Adrenal gland (tissue), 5 donors: Measurements from ENCODE around the gene KIZ.

Source experiments
- POLR2A ChIP-seq, 2 donors: fragments of 450-650 bp; IDR thresholded peaks; one replicate each; pipeline ENCODE4 v1.6.1; 2017; ENCODE audit warnings: antibody characterized with exemption in 2 of 2, mild to moderate bottlenecking in 2 of 2, moderate library complexity in 1 of 2
- TF ChIP-seq, protein P1 (sequence below), 6 experiments: fragments of 450-650 bp in 4 of 6; fragments of 200-600 bp in 2 of 6; sonication (generic) in 1 of 6; IDR thresholded peaks; 1 replicate in 5 of 6; 2 replicates in 1 of 6; pipeline versions ENCODE4 v1.5.1 to v1.8.0; 2016 to 2021; ENCODE audit warnings: antibody characterized with exemption in 6 of 6, mild to moderate bottlenecking in 2 of 6, moderate library complexity in 1 of 6
- donor health status: DM: no; HTN: no; CAD: no.

DNA sequence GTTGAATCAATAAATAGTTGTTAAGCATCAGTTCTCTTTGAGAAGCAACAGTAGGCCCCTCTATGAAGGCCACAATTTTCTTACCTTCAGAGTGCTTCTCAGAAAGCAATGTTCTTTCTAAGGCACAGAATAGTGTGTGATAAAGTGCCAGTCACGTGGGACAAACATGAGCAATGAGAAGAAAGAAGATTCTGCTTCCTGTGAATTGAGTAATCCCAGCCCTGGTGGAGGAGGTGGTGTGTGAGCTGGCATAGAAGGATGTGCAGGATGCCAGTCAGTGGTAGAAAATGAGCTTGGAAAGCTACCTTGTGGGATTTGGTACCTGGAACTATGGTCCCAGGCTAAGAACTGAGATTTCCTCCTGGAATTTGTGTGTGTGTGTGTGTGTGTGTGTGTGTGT lies 21.7 kb downstream of the KIZ start:
- TF ChIP-seq, protein P1, sequence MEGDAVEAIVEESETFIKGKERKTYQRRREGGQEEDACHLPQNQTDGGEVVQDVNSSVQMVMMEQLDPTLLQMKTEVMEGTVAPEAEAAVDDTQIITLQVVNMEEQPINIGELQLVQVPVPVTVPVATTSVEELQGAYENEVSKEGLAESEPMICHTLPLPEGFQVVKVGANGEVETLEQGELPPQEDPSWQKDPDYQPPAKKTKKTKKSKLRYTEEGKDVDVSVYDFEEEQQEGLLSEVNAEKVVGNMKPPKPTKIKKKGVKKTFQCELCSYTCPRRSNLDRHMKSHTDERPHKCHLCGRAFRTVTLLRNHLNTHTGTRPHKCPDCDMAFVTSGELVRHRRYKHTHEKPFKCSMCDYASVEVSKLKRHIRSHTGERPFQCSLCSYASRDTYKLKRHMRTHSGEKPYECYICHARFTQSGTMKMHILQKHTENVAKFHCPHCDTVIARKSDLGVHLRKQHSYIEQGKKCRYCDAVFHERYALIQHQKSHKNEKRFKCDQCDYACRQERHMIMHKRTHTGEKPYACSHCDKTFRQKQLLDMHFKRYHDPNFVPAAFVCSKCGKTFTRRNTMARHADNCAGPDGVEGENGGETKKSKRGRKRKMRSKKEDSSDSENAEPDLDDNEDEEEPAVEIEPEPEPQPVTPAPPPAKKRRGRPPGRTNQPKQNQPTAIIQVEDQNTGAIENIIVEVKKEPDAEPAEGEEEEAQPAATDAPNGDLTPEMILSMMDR (IDR thresholded peaks at IDR 0.05), result no peak
- TF ChIP-seq POLR2A (IDR thresholded peaks at IDR 0.05), result no peak
